Naive thymus-derived CD4-positive, alpha-beta T cell (primary cell): ENCODE results near the gene FBLN1. TPM values are rescaled to one million over a fixed set of nuclear protein-coding genes. Genes with fewer than 3 reads are reported as not detected.

Source experiments
- ATAC-seq: fragments of 150-1000 bp; cut with Tn5 transposase; 2 replicates; pipeline ENCODE4 v1.10.0; 2021; ENCODE audit warnings: mild to moderate bottlenecking, moderate library complexity
- CTCF ChIA-PET: fragments of 350-600 bp; sonication (Branson Sonifier 250); formaldehyde crosslinking; loops from one replicate; lab custom pipeline; 2021; ENCODE audit warnings: antibody characterized with exemption; lab: Charles Lee
- POLR2A ChIA-PET: fragments of 350-600 bp; sonication (Branson Sonifier 250); formaldehyde crosslinking; loops from one replicate; lab custom pipeline; 2021; ENCODE audit warnings: antibody characterized with exemption, inconsistent platforms; lab: Charles Lee
- DNase-seq, 9 donors: peaks; one replicate each; pipeline versions ENCODE4 v3.0.0 to v3.0.0-alpha.2; 2020 to 2022; ENCODE audit warnings: mixed read lengths in 1 of 9
- H3K27ac ChIP-seq: one replicate; pipeline ENCODE4 v1.7.0; 2013; ENCODE audit warnings: mild to moderate bottlenecking, low read depth, low read length, moderate library complexity
- H3K27me3 ChIP-seq, 2 donors: one replicate each; pipeline ENCODE4 v1.7.0; 2013; ENCODE audit warnings: low read length in 2 of 2, mild to moderate bottlenecking in 2 of 2, moderate library complexity in 2 of 2; ENCODE audit not compliant: control insufficient read depth in 2 of 2, insufficient read depth in 2 of 2
- H3K36me3 ChIP-seq, 3 experiments: 1 replicate in 2 of 3; 2 replicates in 1 of 3; pipeline ENCODE4 v1.7.0; 2013; ENCODE audit warnings: low read length in 3 of 3, mild to moderate bottlenecking in 3 of 3, moderate library complexity in 1 of 3; ENCODE audit not compliant: insufficient read depth in 3 of 3, control insufficient read depth in 2 of 3
- H3K4me1 ChIP-seq, 2 donors: one replicate each; pipeline ENCODE4 v1.7.0; 2013; ENCODE audit warnings: low read length in 2 of 2, mild to moderate bottlenecking in 2 of 2, moderate library complexity in 1 of 2; ENCODE audit not compliant: control insufficient read depth in 2 of 2, insufficient read depth in 2 of 2
- H3K4me3 ChIP-seq: 2 replicates; pipeline ENCODE4 v1.7.0; 2013; ENCODE audit warnings: mild to moderate bottlenecking, low read length
- H3K9me3 ChIP-seq, 3 experiments: 1 replicate in 2 of 3; 2 replicates in 1 of 3; pipeline ENCODE4 v1.7.0; 2013; ENCODE audit warnings: low read length in 3 of 3; ENCODE audit not compliant: control insufficient read depth in 2 of 3
- H3K27ac Mint-ChIP-seq, 9 donors: one replicate each; pipeline ENCODE4 v1.8.0; 2020 to 2022; ENCODE audit warnings: mixed read lengths in 9 of 9, mild to moderate bottlenecking in 8 of 9, moderate library complexity in 5 of 9, inconsistent platforms in 2 of 9
- H3K27me3 Mint-ChIP-seq, 5 donors: one replicate each; pipeline ENCODE4 v1.8.0; 2021 to 2022; ENCODE audit warnings: mixed read lengths in 5 of 5, mild to moderate bottlenecking in 1 of 5
- H3K36me3 Mint-ChIP-seq, 5 donors: one replicate each; pipeline ENCODE4 v1.8.0; 2020 to 2022; ENCODE audit warnings: mixed read lengths in 5 of 5, mild to moderate bottlenecking in 3 of 5, inconsistent platforms in 1 of 5
- H3K4me1 Mint-ChIP-seq, 7 donors: one replicate each; pipeline ENCODE4 v1.8.0; 2020 to 2022; ENCODE audit warnings: mixed read lengths in 7 of 7, mild to moderate bottlenecking in 3 of 7, inconsistent platforms in 1 of 7
- H3K4me3 Mint-ChIP-seq, 10 donors: one replicate each; pipeline ENCODE4 v1.8.0; 2020 to 2022; ENCODE audit warnings: mild to moderate bottlenecking in 10 of 10, mixed read lengths in 10 of 10, moderate library complexity in 6 of 10, inconsistent platforms in 2 of 10
- H3K9me3 Mint-ChIP-seq, 11 donors: one replicate each; pipeline ENCODE4 v1.8.0; 2020 to 2022; ENCODE audit warnings: mixed read lengths in 11 of 11, mild to moderate bottlenecking in 4 of 11, inconsistent platforms in 1 of 11, moderate library complexity in 1 of 11
- intact Hi-C, 2 donors: fragments of 100-400 bp; cut with micrococcal nuclease; formaldehyde crosslinking; loops; one replicate each; pipeline ENCODE4 v1.15.1; 2023
- polyA plus RNA-seq, 2 donors: library from polyadenylated mRNA; unstranded; fragments of 300-500 nt; fragmentation: Illumina TruSeq; gene quantifications; one replicate each; pipeline ENCODE4 v1.2.3, GENCODE V29; 2021
- total RNA-seq, 6 experiments: library from RNA in 5 of 6; stranded (reverse) in 5 of 6; gene quantifications; 1 replicate in 5 of 6; 2 replicates in 1 of 6; pipeline ENCODE4 v1.2.3 and lab custom pipeline; 2021 to 2026

The FBLN1 gene
- total and polyA plus RNA-seq, 7 experiments from 2014 or later: 0.11 to 1.1 TPM; not detected in 5

GRCh38 chr22:45584121-45584570, 81.5 kb downstream of the FBLN1 start:
- Histone ChIP-seq H3K27ac (no peak overlapping the region), H3K9me3 (peaks cover 0 to 4% (median 0%) of the 10 kb centered on the region in 3 experiments), H3K4me3 (no peak overlapping the region), H3K4me1 (peaks cover 4 to 12% of the 10 kb centered on the region in 2 donors), H3K36me3 (no peaks in the 10 kb centered on the region), H3K27me3 (no peaks in the 10 kb centered on the region)
- CTCF ChIA-PET: interaction anchor here (0.6 kb wide), 1 partner anchor 209 kb away, joined by 3 read pairs; no protein-coding TSS in a partner anchor
- ATAC-seq: no peak
- Mint-ChIP-seq H3K4me3 (no peak overlapping the region), H3K9me3 (peaks cover 0 to 11% (median 0%) of the 10 kb centered on the region in 11 donors), H3K27ac (peak overlapping the region in 2 of 9 donors; percentile 42 to 57), H3K27me3 (peaks cover 0 to 7% (median 6%) of the 10 kb centered on the region in 5 donors), H3K4me1 (peaks cover 7 to 17% (median 12%) of the 10 kb centered on the region in 7 donors), H3K36me3 (peaks cover 0 to 4% (median 0%) of the 10 kb centered on the region in 5 donors)
- no peak for DNase-seq
- intact Hi-C loops: no loop called here
- POLR2A ChIA-PET: no interaction called here

GRCh38 chr22:45584621-45585436, 82.1 kb downstream of the FBLN1 start:
- H3K27me3 ChIP-seq: no peaks in the 10 kb centered on the region
- Mint-ChIP-seq H3K9me3 (peaks cover 0 to 11% (median 0%) of the 10 kb centered on the region in 11 donors), H3K27ac (peak overlapping the region in 1 of 9 donors; percentile 42), H3K4me1 (peaks cover 7 to 17% (median 12%) of the 10 kb centered on the region in 7 donors), H3K4me3 (no peak overlapping the region), H3K27me3 (peaks cover 0 to 7% (median 6%) of the 10 kb centered on the region in 5 donors), H3K36me3 (peaks cover 0 to 4% (median 0%) of the 10 kb centered on the region in 5 donors)
- H3K27ac ChIP-seq: no peak overlapping the region
- H3K36me3 ChIP-seq: no peaks in the 10 kb centered on the region
- H3K4me3 ChIP-seq: no peak overlapping the region
- H3K9me3 ChIP-seq: peaks cover 0 to 4% (median 0%) of the 10 kb centered on the region in 3 experiments
- DNase-seq (no peak), ATAC-seq (no peak)
- peaks cover 4 to 12% of the 10 kb centered on the region in 2 donors for H3K4me1 ChIP-seq
- intact Hi-C loops: no loop called here
- ChIA-PET POLR2A (no interaction called here), CTCF (interaction anchor here (0.7 kb wide), 1 partner anchor 59 kb away, joined by 3 read pairs; no protein-coding TSS in a partner anchor)

- no peak overlapping the region for H3K4me3 ChIP-seq
- peaks cover 0 to 4% (median 0%) of the 10 kb centered on the region in 3 experiments for H3K9me3 ChIP-seq
- H3K4me1 Mint-ChIP-seq: peaks cover 7 to 17% (median 12%) of the 10 kb centered on the region in 7 donors
- H3K27ac ChIP-seq: no peak overlapping the region
- H3K4me1 ChIP-seq: peaks cover 4 to 12% of the 10 kb centered on the region in 2 donors
- ChIA-PET CTCF (interaction anchor here (0.7 kb wide), 1 partner anchor 58 kb away, joined by 3 read pairs; no protein-coding TSS in a partner anchor), POLR2A (no interaction called here)
- no peak overlapping the region for H3K4me3 Mint-ChIP-seq
- H3K36me3 ChIP-seq: no peaks in the 10 kb centered on the region
- H3K27me3 ChIP-seq: no peaks in the 10 kb centered on the region
- H3K36me3 Mint-ChIP-seq: peaks cover 0 to 4% (median 0%) of the 10 kb centered on the region in 5 donors
- H3K9me3 Mint-ChIP-seq: peaks cover 0 to 11% (median 0%) of the 10 kb centered on the region in 11 donors
- ATAC-seq: no peak
- intact Hi-C loops: no loop called here
- peaks cover 0 to 7% (median 6%) of the 10 kb centered on the region in 5 donors for H3K27me3 Mint-ChIP-seq
- DNase-seq: no peak
- no peak overlapping the region for H3K27ac Mint-ChIP-seq
These were observed 82.7 kb downstream of the FBLN1 start for GRCh38 chr22:45585437-45585755.

GRCh38 chr22:45585946-45586540, 83.4 kb downstream of the FBLN1 start:
- no peak for DNase-seq
- Histone ChIP-seq H3K36me3 (no peaks in the 10 kb centered on the region), H3K27me3 (no peaks in the 10 kb centered on the region), H3K4me3 (no peak overlapping the region), H3K27ac (no peak overlapping the region), H3K4me1 (peaks cover 4 to 12% of the 10 kb centered on the region in 2 donors), H3K9me3 (peaks cover 0 to 4% (median 0%) of the 10 kb centered on the region in 3 experiments)
- ATAC-seq: no peak
- Mint-ChIP-seq H3K9me3 (peaks cover 0 to 11% (median 0%) of the 10 kb centered on the region in 11 donors), H3K4me3 (no peak overlapping the region), H3K36me3 (peaks cover 0 to 4% (median 0%) of the 10 kb centered on the region in 5 donors), H3K27me3 (peaks cover 0 to 10% (median 6%) of the 10 kb centered on the region in 5 donors), H3K4me1 (peaks cover 7 to 17% (median 12%) of the 10 kb centered on the region in 7 donors), H3K27ac (no peak overlapping the region)
- POLR2A ChIA-PET: no interaction called here
- intact Hi-C loops: no loop called here
- CTCF ChIA-PET: interaction anchor here (0.6 kb wide), 1 partner anchor 100 kb away, joined by 3 read pairs; no protein-coding TSS in a partner anchor

- H3K27me3 Mint-ChIP-seq: peaks cover 0 to 10% (median 6%) of the 10 kb centered on the region in 5 donors
- intact Hi-C loops: no loop called here
- ChIA-PET POLR2A (no interaction called here), CTCF (interaction anchor here (0.6 kb wide), 1 partner anchor 101 kb away, joined by 3 read pairs; no protein-coding TSS in a partner anchor)
- H3K4me1 ChIP-seq: peaks cover 4 to 12% of the 10 kb centered on the region in 2 donors
- no peaks in the 10 kb centered on the region for H3K27me3 ChIP-seq
- H3K27ac ChIP-seq: no peak overlapping the region
- DNase-seq (no peak), ATAC-seq (no peak)
- no peak overlapping the region for H3K27ac Mint-ChIP-seq
- H3K9me3 Mint-ChIP-seq: peaks cover 0 to 11% (median 2%) of the 10 kb centered on the region in 11 donors
- H3K4me3 ChIP-seq: no peak overlapping the region
- H3K9me3 ChIP-seq: peaks cover 0 to 4% (median 0%) of the 10 kb centered on the region in 3 experiments
- peaks cover 7 to 17% (median 12%) of the 10 kb centered on the region in 7 donors for H3K4me1 Mint-ChIP-seq
- H3K4me3 Mint-ChIP-seq: no peak overlapping the region
- no peaks in the 10 kb centered on the region for H3K36me3 ChIP-seq
- peaks cover 0 to 4% (median 0%) of the 10 kb centered on the region in 5 donors for H3K36me3 Mint-ChIP-seq
These were observed 84.1 kb downstream of the FBLN1 start for GRCh38 chr22:45586651-45587405.
